Measurements from ENCODE around the gene GALNT13.

GALNT13 gene

GRCh38 chr2:154437104-154437503 is 565.4 kb downstream of the GALNT13 start:
- Histone ChIP-seq H3K4me3 (ENCODE audit: low read length) (no peak overlapping the region), H3K27me3 (ENCODE audit: control insufficient read depth, insufficient read depth, low read length) (no peaks in the 10 kb centered on the region), H3K4me1 (ENCODE audit: control insufficient read depth, low read depth, low read length) (no peaks in the 10 kb centered on the region), H3K36me3 (ENCODE audit: control insufficient read depth, low read depth, low read length) (no peaks in the 10 kb centered on the region), H3K9ac (ENCODE audit: low read length) (no peak overlapping the region), H3K27ac (ENCODE audit: low read length) (no peak overlapping the region), H3K9me3 (ENCODE audit: control insufficient read depth, low read depth, low read length) (no peaks in the 10 kb centered on the region)

- no peaks in the 10 kb centered on the region for H3K4me1 ChIP-seq (ENCODE audit: control insufficient read depth, low read depth, low read length)
- no peak overlapping the region for H3K9ac ChIP-seq (ENCODE audit: low read length)
- no peaks in the 10 kb centered on the region for H3K9me3 ChIP-seq (ENCODE audit: control insufficient read depth, low read depth, low read length)
- H3K27me3 ChIP-seq (ENCODE audit: control insufficient read depth, insufficient read depth, low read length): no peaks in the 10 kb centered on the region
- no peak overlapping the region for H3K4me3 ChIP-seq (ENCODE audit: low read length)
- H3K27ac ChIP-seq (ENCODE audit: low read length): no peak overlapping the region
- H3K36me3 ChIP-seq (ENCODE audit: control insufficient read depth, low read depth, low read length): no peaks in the 10 kb centered on the region
Observed at GRCh38 chr2:154439156-154439555, 567.4 kb downstream of the GALNT13 start.

GRCh38 chr2:154443919-154444318 is 572.2 kb downstream of the GALNT13 start:
- Histone ChIP-seq H3K9ac (ENCODE audit: low read length) (no peak overlapping the region), H3K36me3 (ENCODE audit: control insufficient read depth, low read depth, low read length) (no peaks in the 10 kb centered on the region), H3K27ac (ENCODE audit: low read length) (no peak overlapping the region), H3K27me3 (ENCODE audit: control insufficient read depth, insufficient read depth, low read length) (no peaks in the 10 kb centered on the region), H3K9me3 (ENCODE audit: control insufficient read depth, low read depth, low read length) (no peaks in the 10 kb centered on the region), H3K4me1 (ENCODE audit: control insufficient read depth, low read depth, low read length) (no peaks in the 10 kb centered on the region), H3K4me3 (ENCODE audit: low read length) (no peak overlapping the region)

GRCh38 chr2:154446324-154446723 is 574.6 kb downstream of the GALNT13 start:
- Histone ChIP-seq H3K4me3 (ENCODE audit: low read length) (no peak overlapping the region), H3K27me3 (ENCODE audit: control insufficient read depth, insufficient read depth, low read length) (no peaks in the 10 kb centered on the region), H3K36me3 (ENCODE audit: control insufficient read depth, low read depth, low read length) (no peaks in the 10 kb centered on the region), H3K27ac (ENCODE audit: low read length) (no peak overlapping the region), H3K9me3 (ENCODE audit: control insufficient read depth, low read depth, low read length) (no peaks in the 10 kb centered on the region), H3K4me1 (ENCODE audit: control insufficient read depth, low read depth, low read length) (no peaks in the 10 kb centered on the region), H3K9ac (ENCODE audit: low read length) (no peak overlapping the region)

GRCh38 chr2:154447727-154448418 is 576.2 kb downstream of the GALNT13 start:
- Histone ChIP-seq H3K9ac (ENCODE audit: low read length) (no peak overlapping the region), H3K36me3 (ENCODE audit: control insufficient read depth, low read depth, low read length) (no peaks in the 10 kb centered on the region), H3K4me3 (ENCODE audit: low read length) (no peak overlapping the region), H3K9me3 (ENCODE audit: control insufficient read depth, low read depth, low read length) (no peaks in the 10 kb centered on the region), H3K4me1 (ENCODE audit: control insufficient read depth, low read depth, low read length) (no peaks in the 10 kb centered on the region), H3K27me3 (ENCODE audit: control insufficient read depth, insufficient read depth, low read length) (no peaks in the 10 kb centered on the region), H3K27ac (ENCODE audit: low read length) (no peak overlapping the region)

GRCh38 chr2:154449951-154450658 is 578.4 kb downstream of the GALNT13 start:
- H3K4me1 ChIP-seq (ENCODE audit: control insufficient read depth, low read depth, low read length): no peaks in the 10 kb centered on the region
- H3K9ac ChIP-seq (ENCODE audit: low read length): no peak overlapping the region
- H3K4me3 ChIP-seq (ENCODE audit: low read length): no peak overlapping the region
- no peaks in the 10 kb centered on the region for H3K36me3 ChIP-seq (ENCODE audit: control insufficient read depth, low read depth, low read length)
- H3K27ac ChIP-seq (ENCODE audit: low read length): no peak overlapping the region
- no peaks in the 10 kb centered on the region for H3K27me3 ChIP-seq (ENCODE audit: control insufficient read depth, insufficient read depth, low read length)
- no peaks in the 10 kb centered on the region for H3K9me3 ChIP-seq (ENCODE audit: control insufficient read depth, low read depth, low read length)

- Histone ChIP-seq H3K9ac (ENCODE audit: low read length) (no peak overlapping the region), H3K27me3 (ENCODE audit: control insufficient read depth, insufficient read depth, low read length) (no peaks in the 10 kb centered on the region), H3K4me1 (ENCODE audit: control insufficient read depth, low read depth, low read length) (no peaks in the 10 kb centered on the region), H3K4me3 (ENCODE audit: low read length) (no peak overlapping the region), H3K27ac (ENCODE audit: low read length) (no peak overlapping the region), H3K9me3 (ENCODE audit: control insufficient read depth, low read depth, low read length) (no peaks in the 10 kb centered on the region), H3K36me3 (ENCODE audit: control insufficient read depth, low read depth, low read length) (no peaks in the 10 kb centered on the region)
Observed at GRCh38 chr2:154452471-154452870, 580.7 kb downstream of the GALNT13 start.

- Histone ChIP-seq H3K9ac (ENCODE audit: low read length) (no peak overlapping the region), H3K9me3 (ENCODE audit: control insufficient read depth, low read depth, low read length) (no peaks in the 10 kb centered on the region), H3K27ac (ENCODE audit: low read length) (no peak overlapping the region), H3K4me3 (ENCODE audit: low read length) (no peak overlapping the region), H3K27me3 (ENCODE audit: control insufficient read depth, insufficient read depth, low read length) (no peaks in the 10 kb centered on the region), H3K4me1 (ENCODE audit: control insufficient read depth, low read depth, low read length) (no peaks in the 10 kb centered on the region), H3K36me3 (ENCODE audit: control insufficient read depth, low read depth, low read length) (no peaks in the 10 kb centered on the region)
Observed at GRCh38 chr2:154452906-154453493, 581.3 kb downstream of the GALNT13 start.

GRCh38 chr2:154455166-154455565 is 583.4 kb downstream of the GALNT13 start:
- no peaks in the 10 kb centered on the region for H3K9me3 ChIP-seq (ENCODE audit: control insufficient read depth, low read depth, low read length)
- no peaks in the 10 kb centered on the region for H3K4me1 ChIP-seq (ENCODE audit: control insufficient read depth, low read depth, low read length)
- no peak overlapping the region for H3K27ac ChIP-seq (ENCODE audit: low read length)
- no peaks in the 10 kb centered on the region for H3K36me3 ChIP-seq (ENCODE audit: control insufficient read depth, low read depth, low read length)
- no peak overlapping the region for H3K9ac ChIP-seq (ENCODE audit: low read length)
- no peaks in the 10 kb centered on the region for H3K27me3 ChIP-seq (ENCODE audit: control insufficient read depth, insufficient read depth, low read length)
- H3K4me3 ChIP-seq (ENCODE audit: low read length): no peak overlapping the region

- H3K4me3 ChIP-seq (ENCODE audit: low read length): no peak overlapping the region
- no peak overlapping the region for H3K9ac ChIP-seq (ENCODE audit: low read length)
- no peaks in the 10 kb centered on the region for H3K4me1 ChIP-seq (ENCODE audit: control insufficient read depth, low read depth, low read length)
- H3K36me3 ChIP-seq (ENCODE audit: control insufficient read depth, low read depth, low read length): no peaks in the 10 kb centered on the region
- no peak overlapping the region for H3K27ac ChIP-seq (ENCODE audit: low read length)
- H3K27me3 ChIP-seq (ENCODE audit: control insufficient read depth, insufficient read depth, low read length): no peaks in the 10 kb centered on the region
- H3K9me3 ChIP-seq (ENCODE audit: control insufficient read depth, low read depth, low read length): no peaks in the 10 kb centered on the region
Observed at GRCh38 chr2:154455866-154456265, 584.1 kb downstream of the GALNT13 start.

GRCh38 chr2:154457286-154457685 is 585.6 kb downstream of the GALNT13 start:
- H3K9ac ChIP-seq (ENCODE audit: low read length): no peak overlapping the region
- no peaks in the 10 kb centered on the region for H3K9me3 ChIP-seq (ENCODE audit: control insufficient read depth, low read depth, low read length)
- no peaks in the 10 kb centered on the region for H3K36me3 ChIP-seq (ENCODE audit: control insufficient read depth, low read depth, low read length)
- H3K4me1 ChIP-seq (ENCODE audit: control insufficient read depth, low read depth, low read length): no peaks in the 10 kb centered on the region
- H3K27ac ChIP-seq (ENCODE audit: low read length): no peak overlapping the region
- H3K27me3 ChIP-seq (ENCODE audit: control insufficient read depth, insufficient read depth, low read length): no peaks in the 10 kb centered on the region
- no peak overlapping the region for H3K4me3 ChIP-seq (ENCODE audit: low read length)

- no peak overlapping the region for H3K27ac ChIP-seq (ENCODE audit: low read length)
- H3K4me1 ChIP-seq (ENCODE audit: control insufficient read depth, low read depth, low read length): no peaks in the 10 kb centered on the region
- H3K27me3 ChIP-seq (ENCODE audit: control insufficient read depth, insufficient read depth, low read length): no peaks in the 10 kb centered on the region
- no peaks in the 10 kb centered on the region for H3K9me3 ChIP-seq (ENCODE audit: control insufficient read depth, low read depth, low read length)
- no peak overlapping the region for H3K9ac ChIP-seq (ENCODE audit: low read length)
- H3K36me3 ChIP-seq (ENCODE audit: control insufficient read depth, low read depth, low read length): no peaks in the 10 kb centered on the region
- H3K4me3 ChIP-seq (ENCODE audit: low read length): no peak overlapping the region
Observed at GRCh38 chr2:154459286-154459685, 587.6 kb downstream of the GALNT13 start.
